HEK293T (cell line): ENCODE measurements around the gene PCGF3.

Experiments
- CTCF ChIA-PET: fragments of 350-600 bp; formaldehyde crosslinking; extraction: SDS; loops from one replicate; lab custom pipeline; 2021; ENCODE audit warnings: antibody characterized with exemption, inconsistent platforms; lab: Yijun Ruan, JAX
- POLR2A ChIA-PET: fragments of 350-600 bp; formaldehyde crosslinking; extraction: SDS; loops from one replicate; lab custom pipeline; 2020; ENCODE audit warnings: antibody characterized with exemption, inconsistent platforms; lab: Yijun Ruan, JAX
- DNase-seq: peaks from one replicate; pipeline ENCODE4 v3.0.0; 2012; ENCODE audit warnings: mixed read lengths; ENCODE audit errors: extremely low spot score
- ARNT ChIP-seq: fragments of 450-650 bp; IDR thresholded peaks from 2 replicates; pipeline ENCODE4 v1.6.1; 2017; ENCODE audit warnings: mild to moderate bottlenecking
- BHLHE40 ChIP-seq: fragments of 450-650 bp; IDR thresholded peaks from 2 replicates; pipeline ENCODE4 v1.6.1; 2016; ENCODE audit warnings: mild to moderate bottlenecking, moderate library complexity, borderline replicate concordance
- CTBP1 ChIP-seq: fragments of 450-650 bp; IDR thresholded peaks from 2 replicates; pipeline ENCODE4 v1.6.1; 2016; ENCODE audit warnings: borderline replicate concordance
- ELF4 ChIP-seq: fragments of 450-650 bp; IDR thresholded peaks from 2 replicates; pipeline ENCODE4 v1.6.1; 2017; ENCODE audit warnings: antibody characterized with exemption
- FOXA1 ChIP-seq: fragments of 450-650 bp; IDR thresholded peaks from 2 replicates; pipeline ENCODE4 v1.6.1; 2016; ENCODE audit warnings: mild to moderate bottlenecking
- FOXK2 ChIP-seq: fragments of 450-650 bp; IDR thresholded peaks from 2 replicates; pipeline ENCODE4 v1.6.1; 2016; ENCODE audit warnings: mild to moderate bottlenecking
- FOXM1 ChIP-seq: fragments of 450-650 bp; IDR thresholded peaks from 2 replicates; pipeline ENCODE4 v1.6.1; 2017; ENCODE audit warnings: mild to moderate bottlenecking, borderline replicate concordance
- HDGF ChIP-seq: fragments of 450-650 bp; IDR thresholded peaks from 2 replicates; pipeline ENCODE4 v1.6.1; 2017; ENCODE audit warnings: antibody characterized with exemption, borderline replicate concordance
- L3MBTL2 ChIP-seq: fragments of 450-650 bp; conservative IDR thresholded peaks from 2 replicates; pipeline ENCODE4 v1.6.1; 2016; ENCODE audit warnings: mild to moderate bottlenecking
- LEF1 ChIP-seq: fragments of 450-650 bp; IDR thresholded peaks from 2 replicates; pipeline ENCODE4 v1.6.1; 2017; ENCODE audit warnings: mild to moderate bottlenecking, borderline replicate concordance
- NFRKB ChIP-seq: fragments of 450-650 bp; IDR thresholded peaks from 2 replicates; pipeline ENCODE4 v1.6.1; 2016; ENCODE audit warnings: mild to moderate bottlenecking, moderate library complexity
- SP1 ChIP-seq: fragments of 450-650 bp; IDR thresholded peaks from 2 replicates; pipeline ENCODE4 v1.6.1; 2017
- SUZ12 ChIP-seq: fragments of 450-650 bp; IDR thresholded peaks from 2 replicates; pipeline ENCODE4 v1.6.1; 2016; ENCODE audit warnings: mild to moderate bottlenecking
- TARDBP ChIP-seq: fragments of 450-650 bp; IDR thresholded peaks from 2 replicates; pipeline ENCODE4 v1.6.1; 2016
- ZNF384 ChIP-seq: fragments of 450-650 bp; IDR thresholded peaks from 2 replicates; pipeline ENCODE4 v1.6.1; 2016
- TF ChIP-seq, protein P1 (sequence below): fragments of 450-650 bp; IDR thresholded peaks from 2 replicates; pipeline ENCODE4 v1.6.1; 2016

The PCGF3 gene

DNA sequence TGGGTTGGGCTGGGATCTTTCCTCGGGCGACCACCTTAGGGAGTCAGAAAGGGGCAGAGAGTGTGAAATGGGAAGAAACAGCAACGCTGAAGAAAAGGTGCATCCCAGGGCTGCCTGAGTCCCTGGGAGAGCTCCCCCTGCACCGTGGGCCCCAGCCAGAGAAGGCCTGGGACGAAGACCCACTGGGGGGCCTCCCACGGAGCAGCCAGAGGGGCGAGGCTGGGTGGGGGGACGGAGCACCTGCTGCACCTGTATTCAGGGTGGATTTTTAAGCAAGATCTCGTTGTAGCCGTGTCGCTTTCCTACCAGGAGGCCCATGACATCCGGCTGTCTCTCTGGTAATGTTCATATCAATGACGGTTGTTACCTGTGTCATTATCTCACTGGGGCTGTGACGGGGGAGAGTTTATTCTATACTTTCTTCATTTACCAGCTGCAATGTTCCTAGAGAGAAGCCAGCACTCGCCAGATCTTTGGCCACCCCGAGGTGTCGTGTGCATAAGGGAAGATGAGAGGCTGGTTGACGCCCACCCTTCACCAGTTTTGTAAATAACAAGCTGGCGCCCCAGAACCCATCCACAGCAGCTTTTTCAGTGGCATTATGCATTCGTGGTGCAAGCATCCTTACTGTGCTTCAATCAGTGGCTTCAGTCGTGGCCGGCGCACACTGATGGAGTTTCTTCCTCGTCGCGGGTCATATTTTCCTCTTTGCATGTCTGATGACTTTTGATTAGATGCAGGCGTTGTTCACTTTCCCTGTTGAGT lies 5.6 kb upstream of the PCGF3 start:
- no peak for DNase-seq
- TF ChIP-seq BHLHE40 (no peak), HDGF (no peak), CTBP1 (no peak), TARDBP (no peak), NFRKB (no peak), FOXM1 (no peak), ZNF384 (no peak), L3MBTL2 (no peak), ELF4 (no peak), SUZ12 (no peak), FOXA1 (no peak), FOXK2 (no peak), LEF1 (no peak)
- TF ChIP-seq, protein P1, sequence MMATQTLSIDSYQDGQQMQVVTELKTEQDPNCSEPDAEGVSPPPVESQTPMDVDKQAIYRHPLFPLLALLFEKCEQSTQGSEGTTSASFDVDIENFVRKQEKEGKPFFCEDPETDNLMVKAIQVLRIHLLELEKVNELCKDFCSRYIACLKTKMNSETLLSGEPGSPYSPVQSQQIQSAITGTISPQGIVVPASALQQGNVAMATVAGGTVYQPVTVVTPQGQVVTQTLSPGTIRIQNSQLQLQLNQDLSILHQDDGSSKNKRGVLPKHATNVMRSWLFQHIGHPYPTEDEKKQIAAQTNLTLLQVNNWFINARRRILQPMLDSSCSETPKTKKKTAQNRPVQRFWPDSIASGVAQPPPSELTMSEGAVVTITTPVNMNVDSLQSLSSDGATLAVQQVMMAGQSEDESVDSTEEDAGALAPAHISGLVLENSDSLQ: no peak
- POLR2A ChIA-PET: interaction anchor here (1.0 kb wide), 1 partner anchor 16 kb away, joined by 3 read pairs; no protein-coding TSS in a partner anchor
- CTCF ChIA-PET: interaction anchor here (2.2 kb wide), 1 partner anchor 16 kb away, joined by 11 read pairs; no protein-coding TSS in a partner anchor

DNA sequence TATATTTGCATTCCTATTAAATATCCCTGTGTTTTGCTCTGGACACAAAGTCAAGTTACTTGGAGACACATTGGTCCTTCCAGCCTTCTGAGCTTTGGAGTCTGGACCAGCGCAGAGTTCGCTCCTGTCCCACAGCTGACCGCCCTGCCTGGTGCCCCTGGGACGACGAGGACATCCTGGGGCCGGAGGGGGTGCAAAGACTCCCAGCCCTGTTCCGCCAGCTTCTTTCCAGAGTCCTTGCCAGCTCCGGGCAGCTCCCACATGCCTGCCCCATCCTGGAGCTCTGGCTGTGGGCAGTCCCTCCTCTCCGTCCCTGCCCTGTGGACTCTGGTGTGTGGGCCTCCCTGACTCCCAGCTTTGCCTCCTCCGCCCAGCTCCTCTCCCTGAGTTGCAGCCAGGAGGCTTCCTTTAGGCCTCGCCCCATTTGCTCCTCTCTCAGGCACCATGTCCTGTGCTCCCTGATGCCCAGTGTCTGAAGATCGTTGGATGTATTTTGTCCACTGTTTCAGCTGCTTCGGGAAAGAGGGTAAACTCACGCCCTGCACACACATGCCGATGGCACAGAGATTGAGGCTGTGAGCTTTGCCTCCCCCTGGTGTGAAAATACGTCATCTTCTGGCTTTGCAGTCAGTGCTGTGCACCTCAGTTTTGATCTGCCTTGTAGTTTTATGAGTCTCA lies 4.9 kb upstream of the PCGF3 start:
- TF ChIP-seq, protein P1: no peak
- no peak for TF ChIP-seq ARNT
- no peak for TF ChIP-seq FOXM1
- no peak for TF ChIP-seq TARDBP
- no peak for TF ChIP-seq CTBP1
- no peak for TF ChIP-seq SP1
- TF ChIP-seq NFRKB: no peak
- TF ChIP-seq FOXA1: no peak
- no peak for TF ChIP-seq L3MBTL2
- TF ChIP-seq FOXK2: no peak
- TF ChIP-seq ELF4: no peak
- no peak for TF ChIP-seq LEF1
- TF ChIP-seq ZNF384: no peak
- no peak for TF ChIP-seq HDGF
- TF ChIP-seq SUZ12: no peak
- TF ChIP-seq BHLHE40: no peak
- POLR2A ChIA-PET: interaction anchor here (1.0 kb wide), 1 partner anchor 17 kb away, joined by 3 read pairs; no protein-coding TSS in a partner anchor
- CTCF ChIA-PET: interaction anchor here (2.2 kb wide), 1 partner anchor 17 kb away, joined by 11 read pairs; no protein-coding TSS in a partner anchor
- no peak for DNase-seq

DNA sequence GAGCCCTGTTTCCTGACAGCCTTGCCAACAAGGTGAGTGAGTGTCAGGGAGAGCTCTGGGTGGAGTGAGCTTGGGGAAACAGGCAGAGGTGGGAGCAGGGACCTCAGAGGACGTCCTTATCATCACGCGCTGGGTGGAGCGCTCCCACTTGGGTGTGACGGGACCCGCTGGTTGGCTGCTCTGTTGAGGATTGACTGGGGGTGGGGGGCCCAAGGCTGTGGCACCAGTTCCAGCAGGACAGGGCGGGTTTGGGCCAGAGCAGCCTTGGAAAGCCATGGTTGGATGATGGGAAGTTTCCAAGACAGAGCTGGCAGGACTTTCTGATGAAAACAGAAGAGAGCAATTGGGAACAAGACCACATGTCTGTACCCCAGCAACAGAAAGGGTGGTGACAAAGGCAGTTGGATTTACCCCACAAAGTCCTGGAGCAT lies 3.0 kb upstream of the PCGF3 start:
- no peak for DNase-seq
- CTCF ChIA-PET: no interaction called here
- TF ChIP-seq ZNF384: no peak
- TF ChIP-seq NFRKB: no peak
- TF ChIP-seq ELF4: no peak
- POLR2A ChIA-PET: no interaction called here

GRCh38 chr4:703336-704197 lies 2.1 kb upstream of the PCGF3 start:
- TF ChIP-seq, protein P1: no peak
- TF ChIP-seq CTBP1: no peak
- TF ChIP-seq FOXM1: no peak
- no peak for TF ChIP-seq HDGF
- no peak for TF ChIP-seq ELF4
- TF ChIP-seq SP1: no peak
- TF ChIP-seq LEF1: no peak
- TF ChIP-seq FOXK2: no peak
- POLR2A ChIA-PET: no interaction called here
- CTCF ChIA-PET: no interaction called here
- DNase-seq: no peak

GRCh38 chr4:704198-704891 lies 1.3 kb upstream of the PCGF3 start:
- DNase-seq: no peak
- TF ChIP-seq LEF1: no peak
- TF ChIP-seq, protein P1: no peak
- TF ChIP-seq TARDBP: no peak
- no peak for TF ChIP-seq SP1
- no peak for TF ChIP-seq ELF4
- TF ChIP-seq NFRKB: no peak
- TF ChIP-seq ZNF384: no peak
- TF ChIP-seq BHLHE40: no peak
- TF ChIP-seq L3MBTL2: no peak
- TF ChIP-seq SUZ12: no peak
- no peak for TF ChIP-seq FOXK2
- no peak for TF ChIP-seq FOXM1
- no peak for TF ChIP-seq ARNT
- TF ChIP-seq HDGF: no peak
- no peak for TF ChIP-seq FOXA1
- POLR2A ChIA-PET: no interaction called here

More at GRCh38 chr4:704198-704891, 1.3 kb upstream of the PCGF3 start:
- CTCF ChIA-PET: no interaction called here
